ENCODE data around the gene PTPN6.

The PTPN6 gene

GRCh38 chr12:6954316-6955107 lies 3.4 kb downstream of the PTPN6 start:
- Histone ChIP-seq H3K4me3 (replicated peaks; ENCODE audit: insufficient read depth, low read length) (peak overlapping the region; percentile 80), H3K27ac (replicated peaks) (peak overlapping the region; percentile 99)
- no peak for DNase-seq (ENCODE audit: low read depth in 1 of 2, low spot score in 1 of 2)

GRCh38 chr12:6955108-6956020 lies 4.2 kb downstream of the PTPN6 start:
- peak overlapping the region; percentile 80 for H3K4me3 ChIP-seq (replicated peaks; ENCODE audit: insufficient read depth, low read length)
- peak overlapping the region; percentile 99 for H3K27ac ChIP-seq (replicated peaks)
- H3K27me3 ChIP-seq (ENCODE audit: insufficient read depth, poor library complexity, severe bottlenecking), result no peaks in the 10 kb centered on the region
- no peak for DNase-seq (ENCODE audit: low read depth in 1 of 2, low spot score in 1 of 2)
- TF ChIP-seq GABPA (IDR thresholded peaks at IDR 0.05; ENCODE audit: low read depth), result no peak
- no peak for TF ChIP-seq CTCF (IDR thresholded peaks at IDR 0.05; ENCODE audit: insufficient read depth, low read length)

More at GRCh38 chr12:6954316-6955107, 3.4 kb downstream of the PTPN6 start:
- TF ChIP-seq POLR2AphosphoS5 (IDR thresholded peaks at IDR 0.05; ENCODE audit: low read depth) (no peak), GABPA (IDR thresholded peaks at IDR 0.05; ENCODE audit: low read depth) (no peak), SPI1 (IDR thresholded peaks at IDR 0.05; ENCODE audit: borderline replicate concordance, low read depth) (no peak), REST (IDR thresholded peaks at IDR 0.05; ENCODE audit: insufficient replicate concordance, low read depth) (no peak), CTCF (IDR thresholded peaks at IDR 0.05; ENCODE audit: insufficient read depth, low read length) (no peak)
- no peaks in the 10 kb centered on the region for H3K27me3 ChIP-seq (ENCODE audit: insufficient read depth, poor library complexity, severe bottlenecking)

- no peak for DNase-seq (ENCODE audit: low read depth in 1 of 2, low spot score in 1 of 2)
- peak; percentile 47 for TF ChIP-seq POLR2AphosphoS5 (IDR thresholded peaks at IDR 0.05; ENCODE audit: low read depth)
- no peak for TF ChIP-seq GABPA (IDR thresholded peaks at IDR 0.05; ENCODE audit: low read depth)
- Histone ChIP-seq H3K27me3 (ENCODE audit: insufficient read depth, poor library complexity, severe bottlenecking) (no peaks in the 10 kb centered on the region), H3K27ac (replicated peaks) (peak overlapping the region; percentile 99), H3K4me3 (replicated peaks; ENCODE audit: insufficient read depth, low read length) (peak overlapping the region; percentile 7; the same call in 1 of the 2 replicates)
Observed at GRCh38 chr12:6956021-6956727, 5.0 kb downstream of the PTPN6 start.

DNA sequence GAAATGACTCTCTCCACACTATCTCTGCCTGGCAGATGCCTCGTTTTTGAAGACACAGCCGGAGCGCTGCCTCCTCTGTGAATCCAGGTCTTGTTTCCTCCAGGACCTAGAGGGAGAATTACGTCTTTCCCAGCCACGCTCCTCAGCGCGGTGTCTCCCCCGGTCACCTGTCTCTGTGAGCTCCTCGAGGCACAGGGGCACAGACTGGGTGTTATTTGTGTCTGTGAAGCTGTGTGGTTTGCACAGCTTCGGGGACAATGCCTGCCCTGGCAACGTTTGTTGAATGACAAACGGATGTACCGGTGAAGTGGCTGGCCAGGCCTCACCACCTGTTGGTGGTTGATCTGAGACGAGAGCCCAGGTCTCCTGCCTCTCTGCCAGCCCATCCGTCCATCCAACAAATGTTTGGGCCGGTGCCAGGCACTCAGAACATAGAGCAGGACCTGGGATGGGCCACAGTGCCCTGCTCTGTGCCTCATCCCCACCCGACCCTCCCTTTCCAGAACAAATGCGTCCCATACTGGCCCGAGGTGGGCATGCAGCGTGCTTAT lies 6.1 kb downstream of the PTPN6 start:
- Histone ChIP-seq H3K4me3 (replicated peaks; ENCODE audit: insufficient read depth, low read length) (peak overlapping the region; percentile 14; the same call in 1 of the 2 replicates), H3K27ac (replicated peaks) (peak overlapping the region; percentile 99), H3K27me3 (ENCODE audit: insufficient read depth, poor library complexity, severe bottlenecking) (no peaks in the 10 kb centered on the region)
- no peak for DNase-seq (ENCODE audit: low read depth in 1 of 2, low spot score in 1 of 2)
- TF ChIP-seq SPI1 (IDR thresholded peaks at IDR 0.05; ENCODE audit: borderline replicate concordance, low read depth), result no peak
